ENCODE results near the gene GRIK5. TPM values are rescaled to one million over a fixed set of nuclear protein-coding genes. Genes with fewer than 3 reads are reported as not detected.

Gene GRIK5
- total RNA-seq, 1 experiment from 2014 or later: 0.07 TPM

DNA sequence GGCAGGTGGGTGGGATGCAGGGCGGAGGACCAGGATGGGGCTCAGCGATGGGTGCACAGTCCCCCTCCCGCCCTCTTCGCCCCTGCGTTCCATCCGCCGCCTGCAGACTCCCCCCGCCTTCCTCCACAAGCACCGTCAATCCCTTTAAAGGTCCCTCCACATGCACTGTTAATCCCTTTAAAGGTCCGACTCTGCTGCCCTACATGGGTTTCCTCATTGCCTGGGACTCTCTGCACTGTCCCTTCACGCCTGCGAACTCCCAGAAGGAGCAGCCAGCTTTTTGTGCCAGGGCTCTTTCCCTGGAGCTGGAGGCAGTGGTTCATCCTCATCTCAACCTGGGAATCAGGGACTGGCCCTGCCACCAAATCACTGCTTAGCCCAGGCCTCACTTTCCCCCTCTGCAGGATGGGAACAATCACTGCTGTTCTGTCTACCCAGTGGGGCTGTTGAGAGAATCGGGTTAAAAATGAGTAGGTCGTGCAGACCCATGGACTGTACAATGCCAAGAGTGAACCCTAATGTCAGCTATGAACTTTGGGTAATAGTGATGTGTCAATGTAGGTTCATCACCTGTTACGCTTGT lies 26.3 kb upstream of the GRIK5 start:
- DNase-seq (ENCODE audit: extremely low read depth, low read depth): no peak

DNA sequence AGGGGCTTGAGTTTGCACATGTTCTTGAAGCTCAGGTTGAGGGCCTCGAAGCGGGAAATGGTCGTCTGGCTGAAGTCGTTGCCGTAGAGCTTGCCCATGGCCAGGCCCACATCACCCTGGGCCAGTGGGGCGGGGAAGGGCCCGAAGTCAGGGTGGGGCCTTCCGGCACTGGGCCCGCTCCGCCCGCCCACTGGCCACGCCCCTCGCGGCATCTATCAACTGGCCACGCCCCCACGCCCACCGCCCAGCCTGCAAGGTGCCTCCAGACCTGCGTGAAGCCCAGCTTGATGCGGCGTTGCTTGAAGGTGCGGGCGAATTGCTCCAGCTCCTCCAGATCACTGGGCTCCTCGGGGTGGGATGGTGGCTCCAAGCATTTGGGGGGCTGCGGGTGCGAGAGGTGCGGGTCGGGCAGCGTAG lies 25.8 kb upstream of the GRIK5 start:
- no peak for DNase-seq (ENCODE audit: extremely low read depth, low read depth)

GRCh38 chr19:42095142-42095813 lies 25.3 kb upstream of the GRIK5 start:
- no peak for DNase-seq (ENCODE audit: extremely low read depth, low read depth)

DNA sequence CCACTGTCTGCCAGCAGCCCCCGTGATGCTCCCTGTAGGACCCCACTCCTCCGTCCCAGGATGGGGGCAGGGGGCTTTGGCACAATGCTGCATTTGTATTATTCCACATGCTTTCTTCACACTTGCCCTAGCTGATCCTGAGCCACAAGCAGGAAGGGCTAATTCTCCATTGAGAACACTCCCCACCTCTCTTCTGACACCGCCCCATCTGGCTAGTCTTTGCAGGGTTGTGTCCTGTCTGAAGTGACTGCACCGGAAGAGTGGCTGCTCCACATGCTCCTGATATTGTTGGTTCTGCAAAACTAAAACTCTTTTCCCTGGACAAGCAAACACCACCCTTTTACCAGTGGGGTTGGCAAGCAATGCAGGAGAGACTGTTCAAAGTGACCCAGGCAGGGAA lies 23.9 kb upstream of the GRIK5 start:
- DNase-seq (ENCODE audit: extremely low read depth, low read depth): no peak

DNA sequence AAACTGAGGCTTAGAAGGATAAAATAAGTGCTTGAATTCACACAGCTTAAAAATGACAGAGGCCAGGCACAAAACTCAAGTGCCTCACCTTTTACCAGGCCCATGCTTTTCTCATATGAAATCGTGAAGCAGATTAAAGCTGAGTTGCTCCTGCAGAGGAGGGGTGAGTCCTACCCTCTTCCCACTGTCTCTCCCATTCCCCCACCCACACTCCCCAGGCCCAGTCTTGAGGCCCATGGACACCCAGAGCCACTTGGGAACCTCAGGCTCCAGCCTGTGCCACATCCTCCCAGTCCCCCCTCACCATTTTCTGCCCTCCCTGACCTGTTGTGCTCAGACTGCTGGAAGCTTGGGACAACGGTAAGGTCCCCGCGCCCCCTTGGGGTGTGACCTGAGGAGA lies 23.5 kb upstream of the GRIK5 start:
- DNase-seq (ENCODE audit: extremely low read depth, low read depth): no peak

DNA sequence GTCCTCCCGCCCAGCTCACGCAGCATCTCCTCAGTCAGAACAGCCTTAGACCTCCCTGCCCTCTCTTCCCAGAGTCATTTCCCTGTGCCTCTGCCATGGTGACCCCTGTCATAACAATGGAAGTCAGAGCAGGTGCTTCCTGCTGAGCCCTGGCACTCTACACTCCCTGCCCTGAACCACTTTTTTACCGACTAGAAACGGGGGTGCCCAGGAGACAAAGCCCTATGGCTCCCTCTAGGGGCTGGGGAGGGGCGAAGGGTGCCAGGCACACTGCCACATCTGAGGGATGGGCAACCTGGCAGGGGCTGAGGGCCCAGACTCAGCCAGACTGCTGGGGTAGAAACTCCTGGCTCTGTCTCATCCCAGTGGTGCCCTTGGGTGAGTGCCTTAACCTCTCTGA lies 22.3 kb upstream of the GRIK5 start:
- no peak for DNase-seq (ENCODE audit: extremely low read depth, low read depth)

GRCh38 chr19:42091742-42092141 lies 21.7 kb upstream of the GRIK5 start:
- DNase-seq (ENCODE audit: extremely low read depth, low read depth): no peak

DNA sequence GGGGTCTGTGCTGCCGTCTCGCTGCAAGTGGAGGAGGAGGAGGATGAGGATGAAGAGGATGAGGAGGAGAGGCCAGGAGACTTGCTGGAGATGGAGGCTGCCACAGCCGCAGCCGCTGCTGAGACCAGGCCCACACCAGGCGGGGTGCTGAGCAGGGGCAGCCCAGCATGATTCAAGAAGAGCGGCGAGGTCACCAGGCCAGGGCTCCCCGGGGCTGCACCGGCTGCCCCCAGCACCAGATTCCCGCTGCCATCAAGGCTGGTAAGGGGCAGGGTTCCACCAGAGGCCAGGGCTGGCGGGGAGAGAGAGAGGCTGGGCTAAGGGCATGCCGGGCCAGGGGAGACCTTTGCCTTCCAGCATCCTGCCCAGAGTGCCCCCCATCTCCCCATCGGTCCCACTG lies 21.3 kb upstream of the GRIK5 start:
- DNase-seq (ENCODE audit: extremely low read depth, low read depth): no peak

GRCh38 chr19:42090672-42091071 lies 20.7 kb upstream of the GRIK5 start:
- DNase-seq (ENCODE audit: extremely low read depth, low read depth): no peak

GRCh38 chr19:42089772-42090171 lies 19.8 kb upstream of the GRIK5 start:
- DNase-seq (ENCODE audit: extremely low read depth, low read depth): no peak

GRCh38 chr19:42089191-42089750 lies 19.3 kb upstream of the GRIK5 start:
- no peak for DNase-seq (ENCODE audit: extremely low read depth, low read depth)

- no peak for DNase-seq (ENCODE audit: extremely low read depth, low read depth)
Measured at GRCh38 chr19:42088471-42089190, 18.6 kb upstream of the GRIK5 start.

GRCh38 chr19:42086770-42087550 lies 17.0 kb upstream of the GRIK5 start:
- no peak for DNase-seq (ENCODE audit: extremely low read depth, low read depth)

GRCh38 chr19:42086188-42086736 lies 16.3 kb upstream of the GRIK5 start:
- DNase-seq (ENCODE audit: extremely low read depth, low read depth): no peak

DNA sequence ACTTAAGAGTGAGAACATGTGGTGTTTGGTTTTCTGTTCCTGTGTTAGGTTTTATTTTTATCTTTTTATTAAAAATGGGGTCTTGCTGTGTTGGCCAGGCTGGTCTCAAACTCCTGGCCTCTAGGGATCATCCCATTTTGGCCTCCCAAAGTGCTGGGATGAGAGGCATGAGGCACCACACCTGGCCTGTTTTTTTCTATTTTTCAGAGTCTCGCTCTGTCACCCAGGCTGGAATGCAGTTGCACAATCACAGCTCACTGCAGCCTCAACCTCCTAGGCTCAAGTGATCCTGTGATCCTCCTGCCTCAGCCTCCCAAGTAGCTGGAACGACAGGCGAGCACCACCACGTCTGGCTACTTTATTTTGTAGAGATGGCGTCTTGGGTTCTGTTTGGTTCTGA lies 13.5 kb upstream of the GRIK5 start:
- DNase-seq (ENCODE audit: extremely low read depth, low read depth): no peak

GRCh38 chr19:42081584-42082203 lies 11.7 kb upstream of the GRIK5 start:
- peak; percentile 19 for DNase-seq (ENCODE audit: extremely low read depth, low read depth)

GRCh38 chr19:42080764-42081375 lies 10.9 kb upstream of the GRIK5 start:
- DNase-seq (ENCODE audit: extremely low read depth, low read depth): no peak

GRCh38 chr19:42079886-42080763 lies 10.1 kb upstream of the GRIK5 start:
- DNase-seq (ENCODE audit: extremely low read depth, low read depth): no peak

DNA sequence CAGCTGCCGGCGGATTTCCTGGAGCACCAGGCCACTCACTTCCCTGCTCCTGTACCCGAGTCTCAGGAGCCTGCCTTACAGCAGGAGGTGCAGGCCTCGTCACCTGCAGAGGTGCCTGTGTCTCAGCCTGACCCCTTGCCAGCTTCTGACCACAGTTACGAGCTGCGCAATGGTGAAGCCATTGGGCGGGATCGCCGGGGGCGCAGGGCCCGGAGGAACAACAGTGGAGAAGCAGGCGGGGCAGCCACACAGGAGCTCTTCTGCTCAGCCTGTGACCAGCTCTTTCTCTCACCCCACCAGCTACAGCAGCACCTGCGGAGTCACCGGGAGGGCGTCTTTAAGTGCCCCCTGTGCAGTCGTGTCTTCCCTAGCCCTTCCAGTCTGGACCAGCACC lies 9.3 kb upstream of the GRIK5 start:
- no peak for DNase-seq (ENCODE audit: extremely low read depth, low read depth)

Data from NCI-H460 (cell line).